ENCODE measurements around the gene SET. TPM values are rescaled to one million over a fixed set of nuclear protein-coding genes. Genes with fewer than 3 reads are reported as not detected.

The SET gene
- total and polyA plus RNA-seq, 2 donors (not counting 3 experiments of a cell fraction or from before 2014, with no cell fraction given): 61.1 to 483 TPM

DNA sequence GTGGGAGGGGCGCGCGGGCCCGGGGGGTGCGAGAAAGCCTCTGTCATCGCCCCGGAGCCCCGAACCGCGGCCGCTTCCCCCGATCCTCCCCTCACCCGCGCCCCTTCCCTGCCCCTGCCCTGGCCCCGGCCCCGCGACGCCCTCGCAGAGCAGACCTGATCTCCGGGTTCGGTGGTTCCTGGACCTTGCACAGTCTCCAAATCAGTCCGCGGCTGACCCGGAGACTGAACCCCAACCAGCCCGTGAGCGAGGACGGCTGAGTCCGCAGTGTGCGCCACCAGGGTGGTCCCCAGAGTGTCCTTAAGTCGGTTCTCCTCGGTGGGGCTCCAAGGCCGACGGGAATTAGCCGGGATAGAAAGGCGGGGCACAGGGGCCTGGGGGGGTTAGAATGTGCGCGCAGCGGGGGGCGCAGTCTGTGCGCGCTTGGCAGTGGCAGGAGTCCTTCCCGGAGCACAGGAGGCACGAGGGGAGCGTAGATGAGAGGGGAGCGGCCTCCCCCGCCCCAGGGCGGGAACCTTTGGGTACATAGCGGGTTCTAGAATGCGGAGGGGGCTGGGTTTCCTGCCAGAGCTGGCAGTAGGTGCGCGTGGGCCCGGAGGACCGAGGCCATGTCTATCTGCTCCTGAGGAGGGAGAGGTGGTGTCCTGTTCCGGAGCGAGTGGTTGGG, 14.1 kb downstream of the SET start:
- peaks cover 10% of the 10 kb centered on the region for H3K79me2 ChIP-seq (ENCODE audit: control insufficient read depth, insufficient read depth, low read length)
- FAIRE-seq (peak; percentile 40), DNase-seq (ENCODE audit: low read depth, low spot score) (peak; percentile 32)
- dilution Hi-C loops (cut with MboI; ENCODE audit: extremely low pct_ligation_motif_present, low sequenced_read_pairs) (no loop called here), intact Hi-C loops (cut with micrococcal nuclease) (loop anchor here (1.0 kb wide), 3 partner anchors 14 to 68 kb away; partner anchors contain the start of genes SET and ZDHHC12)
- no peaks in the 10 kb centered on the region for H3K27me3 ChIP-seq (ENCODE audit: control insufficient read depth in 2 of 2, insufficient read depth in 2 of 2, low read length in 2 of 2)
- H3K4me1 ChIP-seq (ENCODE audit: control insufficient read depth, extremely low read depth, insufficient read depth, low read length): peaks cover 14% of the 10 kb centered on the region
- H2AFZ ChIP-seq (ENCODE audit: low read depth, low read length): peak overlapping the region; percentile 83
- H3K36me3 ChIP-seq (ENCODE audit: control insufficient read depth in 2 of 2, extremely low read depth in 1 of 2, insufficient read depth in 2 of 2, low read length in 2 of 2): peaks cover 2 to 4% of the 10 kb centered on the region in 2 experiments
- H3K4me3 ChIP-seq (replicated peaks in 1 of 3; ENCODE audit: insufficient read depth in 1 of 3, low read depth in 1 of 3, low read length in 3 of 3): peak overlapping the region; percentile 68 to 80 (median 71)
- H4K20me1 ChIP-seq (replicated peaks; ENCODE audit: control insufficient read depth, extremely low read depth, insufficient read depth, low read length): no peaks in the 10 kb centered on the region
- BruUV-seq (replicated peaks): TSS peak; percentile 61
- ChIA-PET CTCF (interaction anchor here (1.2 kb wide), 1 partner anchor 40 kb away, joined by 7 read pairs; no protein-coding TSS in a partner anchor), POLR2A (interaction anchor here (0.6 kb wide), 1 partner anchor 13 kb away, joined by 6 read pairs; no protein-coding TSS in a partner anchor)
- peak overlapping the region; percentile 70 for H3K9ac ChIP-seq (replicated peaks; ENCODE audit: extremely low read depth, insufficient read depth, low read length)
- peak overlapping the region; percentile 38 for H3K27ac ChIP-seq (ENCODE audit: insufficient read depth, low read depth, low read length)
- H3K9me1 ChIP-seq (replicated peaks; ENCODE audit: control insufficient read depth, extremely low read depth, insufficient read depth, low read length): no peaks in the 10 kb centered on the region
- TF ChIP-seq, protein P1, sequence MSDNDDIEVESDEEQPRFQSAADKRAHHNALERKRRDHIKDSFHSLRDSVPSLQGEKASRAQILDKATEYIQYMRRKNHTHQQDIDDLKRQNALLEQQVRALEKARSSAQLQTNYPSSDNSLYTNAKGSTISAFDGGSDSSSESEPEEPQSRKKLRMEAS (IDR thresholded peaks at IDR 0.05; ENCODE audit: insufficient read depth, insufficient read length): no peak
- TF ChIP-seq EZH2 (IDR thresholded peaks at IDR 0.05; ENCODE audit: borderline replicate concordance, low read depth, low read length, severe bottlenecking) (no peak), MYC (IDR thresholded peaks at IDR 0.05; ENCODE audit: low read depth, low read length) (no peak), FOS (IDR thresholded peaks at IDR 0.05; ENCODE audit: borderline replicate concordance, insufficient read depth, low read length) (no peak), POLR2A (IDR thresholded peaks at IDR 0.05; ENCODE audit: low read depth, low read length) (no peak), JUN (IDR thresholded peaks at IDR 0.05; ENCODE audit: borderline replicate concordance, insufficient read depth, insufficient read length, low read depth) (no peak), GATA2 (IDR thresholded peaks at IDR 0.05; ENCODE audit: insufficient read depth, insufficient read length, low read depth, low read length) (no peak)
- TF ChIP-seq, protein P2, sequence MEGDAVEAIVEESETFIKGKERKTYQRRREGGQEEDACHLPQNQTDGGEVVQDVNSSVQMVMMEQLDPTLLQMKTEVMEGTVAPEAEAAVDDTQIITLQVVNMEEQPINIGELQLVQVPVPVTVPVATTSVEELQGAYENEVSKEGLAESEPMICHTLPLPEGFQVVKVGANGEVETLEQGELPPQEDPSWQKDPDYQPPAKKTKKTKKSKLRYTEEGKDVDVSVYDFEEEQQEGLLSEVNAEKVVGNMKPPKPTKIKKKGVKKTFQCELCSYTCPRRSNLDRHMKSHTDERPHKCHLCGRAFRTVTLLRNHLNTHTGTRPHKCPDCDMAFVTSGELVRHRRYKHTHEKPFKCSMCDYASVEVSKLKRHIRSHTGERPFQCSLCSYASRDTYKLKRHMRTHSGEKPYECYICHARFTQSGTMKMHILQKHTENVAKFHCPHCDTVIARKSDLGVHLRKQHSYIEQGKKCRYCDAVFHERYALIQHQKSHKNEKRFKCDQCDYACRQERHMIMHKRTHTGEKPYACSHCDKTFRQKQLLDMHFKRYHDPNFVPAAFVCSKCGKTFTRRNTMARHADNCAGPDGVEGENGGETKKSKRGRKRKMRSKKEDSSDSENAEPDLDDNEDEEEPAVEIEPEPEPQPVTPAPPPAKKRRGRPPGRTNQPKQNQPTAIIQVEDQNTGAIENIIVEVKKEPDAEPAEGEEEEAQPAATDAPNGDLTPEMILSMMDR (IDR thresholded peaks at IDR 0.05; ENCODE audit: extremely low read depth in 1 of 2, insufficient read depth in 1 of 2, low read depth in 1 of 2, low read length in 2 of 2): no peak
- H3K4me2 ChIP-seq (ENCODE audit: insufficient read depth, low read length): peak overlapping the region; percentile 68
- H3K9me3 ChIP-seq (replicated peaks; ENCODE audit: control insufficient read depth, insufficient read depth, low read length): no peaks in the 10 kb centered on the region
